Measurements from ENCODE around the gene MTSS2.

MTSS2 gene

DNA sequence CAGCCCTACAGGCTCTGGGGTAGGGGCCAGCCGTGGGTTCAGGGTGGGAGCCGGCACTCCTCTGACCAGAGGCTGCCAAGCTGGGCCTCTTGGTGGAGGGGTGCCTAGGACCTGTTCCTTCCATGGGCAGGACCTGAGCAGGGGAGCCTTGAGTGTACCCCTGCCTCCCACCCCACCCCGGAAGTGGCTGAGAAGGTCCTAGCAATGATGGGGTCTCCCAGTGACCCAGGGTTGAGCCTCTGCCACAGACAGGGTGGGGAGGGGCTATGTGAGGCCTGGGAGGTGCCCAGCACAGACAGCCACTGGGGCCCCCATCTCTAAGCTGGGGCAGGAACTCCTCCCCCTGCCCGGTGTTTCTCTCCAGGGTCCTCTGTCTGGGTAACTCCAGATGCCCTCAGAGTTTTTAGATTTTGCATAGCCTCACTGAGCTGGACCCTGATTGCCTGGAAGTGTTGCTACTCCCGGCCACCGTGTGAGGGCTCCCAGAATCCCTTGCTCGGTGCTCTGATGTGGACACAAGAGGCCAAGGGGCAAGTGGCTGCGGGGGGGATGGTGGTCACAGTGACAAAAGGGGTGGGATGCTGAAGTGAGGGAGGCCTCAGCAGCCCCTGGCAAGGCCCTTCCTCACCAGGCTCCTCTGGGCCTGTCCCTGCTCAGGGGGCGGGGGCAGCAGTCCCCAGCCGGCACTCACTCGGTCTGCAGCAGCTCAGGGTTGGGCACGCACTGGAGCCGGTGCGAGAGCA, 6.4 kb upstream of the MTSS2 start:
- peak overlapping the region; percentile 96 for H2BK12ac ChIP-seq (ENCODE audit: low read length)
- peaks cover 51 to 53% of the 10 kb centered on the region in 2 donors for H3K4me1 ChIP-seq (ENCODE audit: control insufficient read depth in 2 of 2, insufficient read depth in 1 of 2, low read depth in 1 of 2, low read length in 2 of 2)
- no peak for DNase-seq (ENCODE audit: low spot score)
- H3K36me3 ChIP-seq (replicated peaks in 1 of 2; ENCODE audit: control insufficient read depth in 2 of 2, insufficient read depth in 2 of 2, low read length in 2 of 2) = peaks cover 0 to 3% of the 10 kb centered on the region in 2 donors
- H3K27me3 ChIP-seq (ENCODE audit: control insufficient read depth in 3 of 3, insufficient read depth in 3 of 3, low read depth in 1 of 3, low read length in 3 of 3) = no peaks in the 10 kb centered on the region
- no CpG with 5 or more reads among the region's 14 CpGs for WGBS, 2 donors (ENCODE audit: extremely low coverage in 2 of 2, insufficient read length in 2 of 2, insufficient replicate concordance in 1 of 2)
- no peak overlapping the region for H3K4me3 ChIP-seq (ENCODE audit: low read length in 2 of 2)
- peak overlapping the region; percentile 60 for H2BK15ac ChIP-seq (ENCODE audit: low read length)
- H3K79me1 ChIP-seq (ENCODE audit: low read depth, low read length) = peaks cover 4% of the 10 kb centered on the region
- peak overlapping the region; percentile 41 for H2BK120ac ChIP-seq (ENCODE audit: low read depth, low read length)
- no peak overlapping the region for H3K27ac ChIP-seq (replicated peaks; ENCODE audit: low read length)
- peak overlapping the region; percentile 96 for H3K18ac ChIP-seq (ENCODE audit: low read length)
- H4K91ac ChIP-seq (ENCODE audit: low read depth, low read length, poor library complexity) = peak overlapping the region; percentile 93
- H4K8ac ChIP-seq (ENCODE audit: low read depth, low read length) = no peak overlapping the region
- H3K9ac ChIP-seq (ENCODE audit: low read depth, low read length, poor library complexity) = no peak overlapping the region
- peaks cover 0 to 2% of the 10 kb centered on the region in 2 donors for H3K9me3 ChIP-seq (replicated peaks in 1 of 2; ENCODE audit: control insufficient read depth in 2 of 2, insufficient read depth in 1 of 2, low read depth in 1 of 2, low read length in 2 of 2)
- H3K4ac ChIP-seq (ENCODE audit: low read length) = peak overlapping the region; percentile 81
- no peak overlapping the region for H3K4me2 ChIP-seq (ENCODE audit: insufficient read depth, low read length, poor library complexity, severe bottlenecking)
- H2AFZ ChIP-seq (ENCODE audit: low read length) = peak overlapping the region; percentile 11
- peak overlapping the region; percentile 76 for H3K23ac ChIP-seq (ENCODE audit: low read depth, low read length, poor library complexity)
- peak overlapping the region; percentile 31 for H3K14ac ChIP-seq (ENCODE audit: low read length)
- H2AK5ac ChIP-seq (ENCODE audit: low read depth, low read length) = peak overlapping the region; percentile 99
- H2BK5ac ChIP-seq (ENCODE audit: low read length) = peak overlapping the region; percentile 54

DNA sequence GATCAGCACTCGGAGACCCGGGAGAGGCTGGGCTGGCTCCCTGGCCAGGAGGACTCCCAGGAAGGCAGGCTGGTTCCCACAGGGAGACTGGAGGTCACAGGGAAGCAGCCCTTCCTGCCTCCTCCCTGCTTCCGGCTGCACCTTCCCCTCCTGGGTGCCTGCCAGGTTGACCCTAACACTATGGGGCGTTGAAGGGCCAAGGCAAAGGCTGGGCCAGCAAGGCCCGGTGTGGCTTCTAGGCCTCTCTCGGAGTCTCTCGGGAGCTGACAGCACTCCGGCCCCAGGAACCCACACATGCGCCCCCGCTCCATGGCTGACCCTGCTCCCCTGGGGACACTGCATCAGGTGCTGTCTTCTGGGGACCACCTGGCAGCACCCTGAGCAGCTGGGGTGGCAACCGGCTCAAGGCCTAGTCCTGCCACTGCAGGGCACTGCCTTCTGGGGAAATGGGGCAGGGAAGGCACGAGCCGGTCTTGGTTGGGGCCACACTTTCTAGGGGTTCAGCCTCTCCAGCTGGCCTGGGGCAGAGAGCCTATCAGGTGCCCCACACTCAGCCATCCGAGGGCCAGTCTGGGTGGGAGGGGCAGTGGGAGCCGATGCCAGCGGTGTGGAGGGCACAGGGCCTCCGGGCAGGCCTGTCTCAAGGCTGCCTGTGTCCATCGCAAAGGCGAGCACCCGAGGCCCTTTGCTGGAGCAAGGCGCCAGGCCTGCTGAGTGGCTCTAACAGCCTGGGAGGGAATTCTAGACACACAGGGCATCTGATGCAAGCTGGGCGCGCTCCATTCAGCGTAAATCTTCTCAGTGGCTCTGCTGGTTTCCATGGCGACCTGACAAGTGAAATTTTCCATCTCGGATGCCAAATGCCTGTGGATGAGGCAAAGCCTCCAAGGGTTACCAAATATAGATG, 5.6 kb upstream of the MTSS2 start:
- Histone ChIP-seq H4K8ac (ENCODE audit: low read depth, low read length) (no peak overlapping the region), H3K4me1 (ENCODE audit: control insufficient read depth in 2 of 2, insufficient read depth in 1 of 2, low read depth in 1 of 2, low read length in 2 of 2) (peaks cover 58 to 61% of the 10 kb centered on the region in 2 donors), H2BK120ac (ENCODE audit: low read depth, low read length) (no peak overlapping the region), H3K9ac (ENCODE audit: low read depth, low read length, poor library complexity) (peak overlapping the region; percentile 68), H3K4ac (ENCODE audit: low read length) (no peak overlapping the region), H3K14ac (ENCODE audit: low read length) (no peak overlapping the region), H3K36me3 (replicated peaks in 1 of 2; ENCODE audit: control insufficient read depth in 2 of 2, insufficient read depth in 2 of 2, low read length in 2 of 2) (peaks cover 0 to 3% of the 10 kb centered on the region in 2 donors), H3K27me3 (ENCODE audit: control insufficient read depth in 3 of 3, insufficient read depth in 3 of 3, low read depth in 1 of 3, low read length in 3 of 3) (no peaks in the 10 kb centered on the region), H3K4me2 (ENCODE audit: insufficient read depth, low read length, poor library complexity, severe bottlenecking) (no peak overlapping the region), H3K79me1 (ENCODE audit: low read depth, low read length) (peaks cover 4% of the 10 kb centered on the region), H2AK5ac (ENCODE audit: low read depth, low read length) (peak overlapping the region; percentile 66), H3K9me3 (replicated peaks in 1 of 2; ENCODE audit: control insufficient read depth in 2 of 2, insufficient read depth in 1 of 2, low read depth in 1 of 2, low read length in 2 of 2) (peaks cover 0 to 2% of the 10 kb centered on the region in 2 donors), H3K4me3 (ENCODE audit: low read length in 2 of 2) (no peak overlapping the region), H2AFZ (ENCODE audit: low read length) (no peak overlapping the region), H2BK15ac (ENCODE audit: low read length) (peak overlapping the region; percentile 8), H3K27ac (replicated peaks; ENCODE audit: low read length) (no peak overlapping the region), H2BK12ac (ENCODE audit: low read length) (no peak overlapping the region), H3K18ac (ENCODE audit: low read length) (peak overlapping the region; percentile 68), H4K91ac (ENCODE audit: low read depth, low read length, poor library complexity) (peak overlapping the region; percentile 3), H3K23ac (ENCODE audit: low read depth, low read length, poor library complexity) (peak overlapping the region; percentile 32), H2BK5ac (ENCODE audit: low read length) (no peak overlapping the region)
- no CpG with 5 or more reads among the region's 26 CpGs for WGBS, 2 donors (ENCODE audit: extremely low coverage in 2 of 2, insufficient read length in 2 of 2, insufficient replicate concordance in 1 of 2)
- no peak for DNase-seq (ENCODE audit: low spot score)

DNA sequence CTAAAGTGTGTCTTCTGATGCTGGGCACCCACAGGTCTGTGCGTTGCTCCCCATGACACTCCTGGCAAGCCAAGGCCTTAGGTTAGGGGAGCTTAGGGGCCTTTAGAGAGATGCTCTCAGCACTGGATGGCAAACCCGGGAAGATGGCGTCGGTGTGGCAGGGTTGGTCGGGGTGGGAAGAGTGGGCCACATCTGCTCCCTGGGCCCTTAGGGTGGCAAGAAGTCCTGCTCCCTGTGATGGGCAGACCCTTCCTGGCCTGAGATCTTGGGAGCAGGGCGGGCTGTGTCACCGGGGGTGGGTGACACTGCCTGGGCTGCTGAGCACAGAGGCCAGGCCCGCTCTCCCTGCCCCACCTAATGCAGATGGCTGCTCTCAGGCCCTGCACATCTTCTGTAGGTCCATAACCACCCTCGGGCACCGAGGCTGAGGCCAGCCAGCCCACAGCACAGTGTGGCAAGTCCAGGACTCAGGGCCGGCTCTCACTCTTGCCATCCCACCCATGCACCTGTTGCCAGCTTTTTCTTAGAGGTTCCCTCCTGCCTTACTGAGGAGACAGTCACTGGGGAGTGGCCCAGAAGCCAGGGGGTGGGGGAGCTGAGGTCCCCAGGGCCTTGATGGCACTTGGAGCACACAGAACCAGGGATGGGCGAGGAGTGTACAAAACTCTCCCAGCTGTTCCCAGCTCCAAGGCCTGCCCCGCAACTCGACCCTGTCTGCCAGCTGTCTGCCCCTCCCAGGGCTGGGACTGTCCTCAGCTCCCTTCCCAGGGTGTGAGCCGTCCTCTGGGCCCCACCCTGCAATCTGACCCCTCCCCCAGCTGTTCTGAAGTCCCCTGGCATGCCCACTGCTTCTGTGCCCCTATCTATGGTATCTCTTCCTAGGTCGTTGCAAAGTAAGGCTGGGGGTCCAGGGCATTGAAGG, 4.4 kb upstream of the MTSS2 start:
- DNase-seq (ENCODE audit: low spot score) = no peak
- Histone ChIP-seq H2BK12ac (ENCODE audit: low read length) (no peak overlapping the region), H2BK15ac (ENCODE audit: low read length) (peak overlapping the region; percentile 68), H3K18ac (ENCODE audit: low read length) (peak overlapping the region; percentile 33), H3K27me3 (ENCODE audit: control insufficient read depth in 3 of 3, insufficient read depth in 3 of 3, low read depth in 1 of 3, low read length in 3 of 3) (no peaks in the 10 kb centered on the region), H2AFZ (ENCODE audit: low read length) (no peak overlapping the region), H3K14ac (ENCODE audit: low read length) (no peak overlapping the region), H3K27ac (replicated peaks; ENCODE audit: low read length) (no peak overlapping the region), H3K23ac (ENCODE audit: low read depth, low read length, poor library complexity) (peak overlapping the region; percentile 62), H3K36me3 (replicated peaks in 1 of 2; ENCODE audit: control insufficient read depth in 2 of 2, insufficient read depth in 2 of 2, low read length in 2 of 2) (peaks cover 0 to 3% of the 10 kb centered on the region in 2 donors), H4K91ac (ENCODE audit: low read depth, low read length, poor library complexity) (no peak overlapping the region), H3K9me3 (replicated peaks in 1 of 2; ENCODE audit: control insufficient read depth in 2 of 2, insufficient read depth in 1 of 2, low read depth in 1 of 2, low read length in 2 of 2) (peaks cover 0 to 2% of the 10 kb centered on the region in 2 donors), H3K4ac (ENCODE audit: low read length) (no peak overlapping the region), H3K4me3 (ENCODE audit: low read length in 2 of 2) (no peak overlapping the region), H3K79me1 (ENCODE audit: low read depth, low read length) (peaks cover 7% of the 10 kb centered on the region), H2BK120ac (ENCODE audit: low read depth, low read length) (no peak overlapping the region), H3K9ac (ENCODE audit: low read depth, low read length, poor library complexity) (no peak overlapping the region), H4K8ac (ENCODE audit: low read depth, low read length) (no peak overlapping the region), H3K4me1 (ENCODE audit: control insufficient read depth in 2 of 2, insufficient read depth in 1 of 2, low read depth in 1 of 2, low read length in 2 of 2) (peaks cover 56 to 61% of the 10 kb centered on the region in 2 donors), H2BK5ac (ENCODE audit: low read length) (no peak overlapping the region), H2AK5ac (ENCODE audit: low read depth, low read length) (peak overlapping the region; percentile 36), H3K4me2 (ENCODE audit: insufficient read depth, low read length, poor library complexity, severe bottlenecking) (no peak overlapping the region)
- WGBS, 2 donors (ENCODE audit: extremely low coverage in 2 of 2, insufficient read length in 2 of 2, insufficient replicate concordance in 1 of 2) = no CpG with 5 or more reads among the region's 16 CpGs
